Left forelimb (tissue), 1 donor: ENCODE data around the gene TBL1X.
"Not testable (repeated sequence)": the region's sequence is repeated elsewhere in the genome, so short reads cannot be mapped to it uniquely, and the experiment has no call there.

ENCODE experiments used
- DNase-seq: peaks from one replicate; pipeline ENCODE4 v3.0.0-alpha.2; 2018; ENCODE audit warnings: low spot score

Gene TBL1X

GRCh38 chrX:9765737-9766097 is 300.9 kb downstream of the TBL1X start, which contains the start of gene GPR143:
Gene GPR143 (minus strand): TSS chrX:9765847. CDS start chrX:9765817, 30 bp downstream.
- no peak for DNase-seq

GRCh38 chrX:9767375-9767774 is 302.5 kb downstream of the TBL1X start:
- no peak for DNase-seq

GRCh38 chrX:9768321-9768839 is 303.5 kb downstream of the TBL1X start:
- not testable (repeated sequence) for DNase-seq

GRCh38 chrX:9770319-9770718 is 305.5 kb downstream of the TBL1X start:
- DNase-seq, result no peak

GRCh38 chrX:9772943-9773342 is 308.1 kb downstream of the TBL1X start:
- DNase-seq, result no peak

GRCh38 chrX:9775930-9776329 is 311.1 kb downstream of the TBL1X start:
- DNase-seq, result no peak

- DNase-seq, result no peak
These were observed 317.1 kb downstream of the TBL1X start for GRCh38 chrX:9781941-9782340.

GRCh38 chrX:9784332-9784731 is 319.5 kb downstream of the TBL1X start:
- DNase-seq, result no peak

- no peak for DNase-seq
These were observed 320.5 kb downstream of the TBL1X start for GRCh38 chrX:9785254-9785943.

GRCh38 chrX:9785944-9786797 is 321.3 kb downstream of the TBL1X start, which contains the start of gene SHROOM2:
Gene SHROOM2 (plus strand): TSS chrX:9786429. CDS start chrX:9786546, 117 bp downstream.
- DNase-seq, result no peak

- no peak for DNase-seq
These were observed 322.2 kb downstream of the TBL1X start for GRCh38 chrX:9786798-9787635.

GRCh38 chrX:9788911-9789310 is 324.1 kb downstream of the TBL1X start:
- no peak for DNase-seq

GRCh38 chrX:9789555-9789954 is 324.7 kb downstream of the TBL1X start:
- DNase-seq, result no peak
